ENCODE data around the gene RILPL2. TPM values are rescaled to one million over a fixed set of nuclear protein-coding genes. Genes with fewer than 3 reads are reported as not detected.

The RILPL2 gene
- total RNA-seq (2022; extraction: Qiagen RNA extraction; ENCODE audit: low read depth): 1.5 to 1.7 TPM (median 1.7 TPM) in 5 replicates

GRCh38 chr12:123436017-123436964 is at the start of gene RILPL2:
RILPL2 (minus strand) TSS chr12:123436684; CDS start chr12:123436420, 264 bp downstream.

GRCh38 chr12:123457980-123458779 is 21.7 kb upstream of the RILPL2 start, which contains the start of gene SNRNP35:
SNRNP35 (plus strand) TSS chr12:123458139; CDS start chr12:123465541, 7,402 bp downstream.

Other genes starting within 250 kb of the RILPL2 start
- 16.1 to 32.0 TPM (median 23.9 TPM) in 5 replicates for gene MPHOSPH9, start 203.5 kb downstream of the RILPL2 start, total RNA-seq (2022; extraction: Qiagen RNA extraction; ENCODE audit: low read depth)
- 12.8 to 21.0 TPM (median 16.0 TPM) in 5 replicates for gene MTRFR, start 203.2 kb downstream of the RILPL2 start, total RNA-seq (2022; extraction: Qiagen RNA extraction; ENCODE audit: low read depth)
- gene CDK2AP1, start 164.8 kb downstream of the RILPL2 start, total RNA-seq (2022; extraction: Qiagen RNA extraction; ENCODE audit: low read depth): 99.6 to 167 TPM (median 161 TPM) in 5 replicates
- 20.5 to 29.8 TPM (median 25.6 TPM) in 5 replicates for gene SBNO1, start 71.8 kb downstream of the RILPL2 start, total RNA-seq (2022; extraction: Qiagen RNA extraction; ENCODE audit: low read depth)
- 47.8 to 58.0 TPM (median 51.4 TPM) in 5 replicates for gene KMT5A, start 52.6 kb downstream of the RILPL2 start, total RNA-seq (2022; extraction: Qiagen RNA extraction; ENCODE audit: low read depth)
- gene SNRNP35, start 21.5 kb upstream of the RILPL2 start, total RNA-seq (2022; extraction: Qiagen RNA extraction; ENCODE audit: low read depth): 16.9 to 20.6 TPM (median 19.1 TPM) in 5 replicates
- 8.3 to 14.6 TPM (median 12.2 TPM) in 5 replicates for gene RILPL1, start 97.0 kb upstream of the RILPL2 start, total RNA-seq (2022; extraction: Qiagen RNA extraction; ENCODE audit: low read depth)
- 179 to 207 TPM (median 187 TPM) in 5 replicates for gene TMED2, start 147.9 kb upstream of the RILPL2 start, total RNA-seq (2022; extraction: Qiagen RNA extraction; ENCODE audit: low read depth)
- gene DDX55, start 165.4 kb upstream of the RILPL2 start, total RNA-seq (2022; extraction: Qiagen RNA extraction; ENCODE audit: low read depth): 32.6 to 35.8 TPM (median 33.5 TPM) in 5 replicates
- 33.1 to 38.5 TPM (median 35.9 TPM) in 5 replicates for gene EIF2B1, start 197.0 kb upstream of the RILPL2 start, total RNA-seq (2022; extraction: Qiagen RNA extraction; ENCODE audit: low read depth)
- 22.6 to 45.8 TPM (median 26.8 TPM) in 5 replicates for gene GTF2H3, start 197.1 kb upstream of the RILPL2 start, total RNA-seq (2022; extraction: Qiagen RNA extraction; ENCODE audit: low read depth)
- 11.4 to 15.1 TPM (median 12.8 TPM) in 5 replicates for gene TCTN2, start 234.4 kb upstream of the RILPL2 start, total RNA-seq (2022; extraction: Qiagen RNA extraction; ENCODE audit: low read depth)